ENCODE data around the gene OSR1.
"Not testable (repeated sequence)": the region's sequence is repeated elsewhere in the genome, so short reads cannot be mapped to it uniquely, and the experiment has no call there.

Gene OSR1

DNA sequence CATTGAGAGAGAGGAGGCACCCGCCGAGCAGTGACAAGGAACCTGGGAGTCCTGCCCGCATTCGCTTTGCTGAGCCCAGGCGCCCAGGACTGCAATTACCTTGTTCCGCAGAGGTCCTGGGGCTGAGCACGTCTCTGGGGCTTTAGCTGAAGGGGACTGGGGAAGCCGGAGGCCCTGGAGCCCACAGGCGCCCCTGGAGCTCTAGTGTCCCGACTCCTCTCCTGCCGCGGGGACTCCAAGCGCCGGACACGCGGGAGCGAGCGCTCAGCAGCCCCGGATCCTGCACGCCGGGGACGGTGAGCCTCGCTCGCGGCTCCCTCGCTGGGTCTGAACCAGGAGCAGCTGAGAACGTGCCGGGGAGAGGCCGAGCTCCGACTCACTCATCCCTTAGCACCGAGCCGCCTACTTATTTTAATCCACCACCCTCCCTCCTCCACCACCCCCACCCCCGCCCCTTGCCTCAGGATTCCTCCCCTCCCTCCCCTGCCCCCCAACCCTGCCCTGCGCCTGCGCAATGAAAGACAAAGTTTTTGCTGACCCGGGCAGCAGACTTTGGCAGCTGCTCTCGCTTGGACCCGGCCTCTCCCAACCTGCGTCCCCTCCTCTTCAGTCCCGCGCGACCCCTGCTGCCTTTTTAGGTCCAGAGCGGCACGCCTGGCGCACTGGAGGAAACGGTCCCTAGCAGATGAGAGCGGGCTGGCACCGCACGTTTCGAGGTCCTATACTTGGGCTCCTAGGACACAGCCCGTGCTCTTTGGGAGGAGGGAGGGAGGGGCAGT lies at the start of gene OSR1:
Gene OSR1 (minus strand): TSS at position 382 of the 779 bp plus-strand sequence. CDS start 4,818 bp downstream, outside the sequence.
- no peak for DNase-seq (ENCODE audit: low read depth in 1 of 2, low spot score in 1 of 2)
- TF ChIP-seq JUND (IDR thresholded peaks at IDR 0.05; ENCODE audit: low read depth): no peak
- in situ Hi-C loops (cut with HindIII; ENCODE audit: low pct_unique_long_range_greater_than_20kb, low sequenced_read_pairs): no loop called here

DNA sequence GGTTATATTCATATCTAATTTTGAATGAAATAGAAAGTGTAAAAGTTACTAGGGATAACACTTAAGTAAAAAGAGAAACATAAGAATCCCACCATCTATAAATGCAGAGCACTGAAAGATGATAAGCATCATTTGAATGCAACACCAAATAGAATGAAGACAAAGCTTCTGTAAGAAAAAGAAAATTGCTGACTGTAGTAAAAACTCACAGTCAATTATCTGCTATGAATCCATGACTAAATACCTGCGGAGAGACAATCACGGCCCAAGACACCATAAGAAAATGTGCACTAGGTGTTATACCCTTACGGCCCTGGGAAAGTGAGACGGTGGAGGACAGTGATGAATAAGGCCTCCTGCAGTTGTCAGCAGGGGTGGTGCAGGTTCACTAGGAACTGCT lies 45.4 kb upstream of the OSR1 start:
- in situ Hi-C loops (cut with HindIII; ENCODE audit: low pct_unique_long_range_greater_than_20kb, low sequenced_read_pairs): no loop called here
- no peak for TF ChIP-seq JUND (IDR thresholded peaks at IDR 0.05; ENCODE audit: low read depth)
- no peak for DNase-seq (ENCODE audit: low read depth in 1 of 2, low spot score in 1 of 2)

DNA sequence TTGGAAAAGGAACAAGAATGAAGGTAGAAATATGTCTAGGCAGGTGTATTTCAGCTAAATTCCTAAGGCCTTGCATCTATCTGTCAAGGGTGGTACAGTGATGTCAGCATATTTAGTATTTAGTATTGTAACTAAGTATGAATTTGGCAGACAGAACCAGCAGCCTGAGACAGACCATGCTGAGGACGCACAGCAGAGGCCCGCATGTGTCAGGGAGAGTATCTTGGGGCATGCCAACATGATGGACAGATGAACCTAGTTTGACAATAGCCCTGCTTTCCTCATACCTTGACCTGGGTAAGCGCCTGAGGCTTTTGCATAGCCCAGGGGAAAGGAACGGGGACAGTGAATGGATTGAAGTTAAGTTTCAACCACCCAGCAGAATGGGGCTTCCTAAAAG lies 33.8 kb upstream of the OSR1 start:
- DNase-seq (ENCODE audit: low read depth in 1 of 2, low spot score in 1 of 2): no peak
- TF ChIP-seq JUND (IDR thresholded peaks at IDR 0.05; ENCODE audit: low read depth): no peak
- in situ Hi-C loops (cut with HindIII; ENCODE audit: low pct_unique_long_range_greater_than_20kb, low sequenced_read_pairs): no loop called here

DNA sequence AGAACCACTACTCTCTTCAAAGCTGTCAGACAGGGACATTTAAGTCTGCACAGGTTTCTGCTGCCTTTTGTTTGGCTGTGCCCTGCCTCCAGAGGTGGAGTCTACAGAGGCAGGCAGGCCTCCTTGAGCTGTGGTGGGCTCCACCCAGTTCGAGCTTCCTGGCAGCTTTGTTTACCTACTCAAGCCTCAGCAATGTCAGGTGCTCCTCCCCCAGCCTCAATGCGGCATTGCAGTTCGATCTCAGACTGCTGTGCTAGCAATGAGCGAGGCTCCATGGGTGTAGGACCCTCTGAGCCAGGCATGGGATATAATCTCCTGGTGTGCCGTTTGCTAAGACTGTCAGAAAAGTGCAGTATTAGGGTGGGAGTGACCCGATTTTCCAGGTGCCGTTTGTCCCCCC lies 31.0 kb upstream of the OSR1 start:
- in situ Hi-C loops (cut with HindIII; ENCODE audit: low pct_unique_long_range_greater_than_20kb, low sequenced_read_pairs); DNase-seq (ENCODE audit: low read depth in 1 of 2, low spot score in 1 of 2): not testable (repeated sequence)

DNA sequence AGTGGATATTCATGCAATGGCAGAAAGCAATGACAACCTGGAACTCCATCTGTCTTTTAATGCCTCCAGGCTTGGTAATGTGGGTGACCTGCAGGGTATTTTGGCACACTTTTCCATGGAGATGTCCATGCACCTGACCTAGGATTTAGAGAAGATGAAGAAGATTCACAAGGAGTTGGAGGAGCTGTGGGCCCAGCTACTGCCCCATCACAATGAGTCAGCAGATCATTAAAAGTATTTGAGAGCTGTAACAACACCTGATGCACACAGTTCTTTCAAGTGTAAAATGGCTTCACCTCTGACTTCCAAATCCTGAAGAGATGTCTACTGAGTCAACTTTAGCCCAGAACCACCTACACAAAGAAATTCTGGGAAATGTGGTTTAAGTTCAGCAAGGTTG lies 22.1 kb upstream of the OSR1 start:
- in situ Hi-C loops (cut with HindIII; ENCODE audit: low pct_unique_long_range_greater_than_20kb, low sequenced_read_pairs): no loop called here
- no peak for TF ChIP-seq JUND (IDR thresholded peaks at IDR 0.05; ENCODE audit: low read depth)
- no peak for DNase-seq (ENCODE audit: low read depth in 1 of 2, low spot score in 1 of 2)

DNA sequence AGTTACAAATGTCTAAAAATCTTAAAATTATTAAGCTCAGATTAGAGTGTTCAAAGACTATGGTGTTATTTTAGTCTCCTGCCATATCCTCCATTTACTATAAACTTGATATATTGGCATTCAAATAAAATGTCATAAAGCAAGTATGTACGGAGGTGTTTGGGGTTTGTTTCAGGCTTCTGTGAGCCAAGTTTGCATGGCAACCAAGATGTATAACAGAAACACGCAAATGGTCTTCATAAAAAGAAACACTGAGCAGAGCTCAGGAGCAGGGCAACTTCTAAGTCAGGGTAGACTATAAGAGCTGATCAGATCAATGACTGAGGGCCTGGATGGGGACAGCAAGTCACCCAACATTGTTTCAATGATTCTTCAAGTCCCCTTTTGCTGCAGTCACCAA lies 20.5 kb upstream of the OSR1 start:
- in situ Hi-C loops (cut with HindIII; ENCODE audit: low pct_unique_long_range_greater_than_20kb, low sequenced_read_pairs): no loop called here
- DNase-seq (ENCODE audit: low read depth in 1 of 2, low spot score in 1 of 2): no peak
- no peak for TF ChIP-seq JUND (IDR thresholded peaks at IDR 0.05; ENCODE audit: low read depth)

DNA sequence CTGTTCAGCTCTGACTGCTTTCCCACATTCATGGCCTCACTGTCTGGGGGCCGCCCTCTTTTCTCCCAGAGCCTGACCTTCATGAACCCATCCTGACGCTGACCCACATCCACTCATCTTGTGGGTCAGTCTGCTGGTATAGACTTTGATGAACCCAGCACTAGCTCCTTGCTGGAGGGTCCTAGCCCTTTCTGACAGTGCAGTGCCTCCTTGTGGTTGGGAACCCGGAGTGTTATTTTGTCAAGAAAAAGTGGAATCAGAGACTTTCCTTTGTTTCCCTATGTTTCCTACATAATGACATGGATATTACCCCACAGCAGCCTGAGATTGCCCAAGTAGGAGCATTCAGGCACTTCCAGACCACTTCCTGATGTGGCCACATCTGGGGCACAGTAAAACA lies 19.3 kb upstream of the OSR1 start:
- no peak for DNase-seq (ENCODE audit: low read depth in 1 of 2, low spot score in 1 of 2)

DNA sequence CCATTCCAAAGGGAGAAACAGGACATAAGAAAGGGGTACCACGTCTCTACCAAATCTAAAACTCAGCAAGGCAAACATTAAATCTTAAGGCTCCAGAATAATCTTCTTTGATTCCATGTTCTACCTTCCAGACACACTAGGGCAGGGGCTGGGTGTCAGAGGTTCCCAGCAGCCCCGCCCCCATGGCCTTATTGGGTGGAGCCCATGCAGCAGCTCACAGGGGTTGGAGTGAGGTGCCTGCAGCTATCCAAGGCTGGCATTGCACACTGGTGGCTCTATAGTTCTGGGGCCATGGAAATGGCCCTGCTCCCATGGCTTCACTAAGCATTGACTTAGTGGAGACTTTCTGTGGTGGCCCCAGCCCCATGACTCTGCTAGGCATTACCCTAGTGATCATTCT lies 14.9 kb upstream of the OSR1 start:
- in situ Hi-C loops (cut with HindIII; ENCODE audit: low pct_unique_long_range_greater_than_20kb, low sequenced_read_pairs): no loop called here
- no peak for TF ChIP-seq JUND (IDR thresholded peaks at IDR 0.05; ENCODE audit: low read depth)
- no peak for DNase-seq (ENCODE audit: low read depth in 1 of 2, low spot score in 1 of 2)

More for the DNA sequence above, 19.3 kb upstream of the OSR1 start:
- in situ Hi-C loops (cut with HindIII; ENCODE audit: low pct_unique_long_range_greater_than_20kb, low sequenced_read_pairs): no loop called here
- no peak for TF ChIP-seq JUND (IDR thresholded peaks at IDR 0.05; ENCODE audit: low read depth)

DNA sequence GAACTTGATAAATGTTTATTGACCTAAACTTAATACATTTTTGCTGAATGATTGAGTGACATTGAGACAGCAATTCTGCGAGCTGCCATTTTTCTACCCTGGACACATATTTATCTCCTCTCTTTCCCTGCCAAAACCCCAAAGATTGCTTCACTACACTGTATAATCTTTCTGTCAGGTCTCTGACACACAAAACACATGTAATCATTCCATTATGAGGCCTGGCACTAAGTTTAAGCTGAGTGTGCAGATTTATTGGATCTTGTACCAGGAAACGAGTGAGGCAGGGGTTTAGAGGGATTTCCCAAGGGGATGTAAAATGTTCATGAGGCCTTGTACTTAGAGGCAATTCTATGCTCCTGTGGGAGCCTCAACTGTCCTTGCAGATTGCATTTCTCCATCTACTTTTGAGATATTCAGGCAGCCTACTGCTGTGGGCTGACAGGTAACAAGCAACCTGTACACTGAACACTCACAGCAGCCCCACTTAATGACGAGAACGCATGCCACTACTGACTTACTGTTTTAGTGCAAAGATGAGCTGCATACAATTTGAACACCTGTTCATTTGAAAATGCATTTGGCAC lies 13.7 kb upstream of the OSR1 start:
- in situ Hi-C loops (cut with HindIII; ENCODE audit: low pct_unique_long_range_greater_than_20kb, low sequenced_read_pairs): no loop called here
- no peak for DNase-seq (ENCODE audit: low read depth in 1 of 2, low spot score in 1 of 2)
- TF ChIP-seq JUND (IDR thresholded peaks at IDR 0.05; ENCODE audit: low read depth): no peak

DNA sequence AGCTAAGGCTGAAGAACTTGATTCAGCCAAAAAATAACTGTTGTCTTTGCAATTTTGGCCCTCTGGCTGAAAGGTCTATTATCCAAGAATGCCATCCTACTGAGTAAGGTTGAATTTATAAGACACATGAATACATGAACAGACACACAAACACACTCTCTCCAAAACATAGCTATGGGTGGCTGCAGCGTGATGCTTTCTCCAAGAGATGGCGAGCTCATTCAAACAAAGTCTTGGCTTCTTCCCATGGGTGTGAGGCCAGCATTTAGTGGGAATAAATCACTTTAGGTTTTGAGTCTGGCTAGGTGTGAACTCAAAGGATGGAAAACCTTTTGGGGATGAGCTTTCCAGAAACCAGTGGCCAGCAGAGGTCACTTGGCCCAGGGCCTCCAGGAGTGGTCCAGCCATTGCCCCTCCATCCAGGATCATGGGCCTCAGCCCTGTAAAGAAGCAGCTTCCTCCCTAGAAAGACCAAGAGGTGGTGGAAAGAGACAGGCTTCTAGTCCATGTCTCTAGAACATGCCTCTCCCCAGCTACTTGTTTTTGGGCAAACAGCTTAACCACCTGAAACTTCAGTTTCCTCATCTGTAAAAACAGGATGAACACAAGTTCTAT lies 11.0 kb upstream of the OSR1 start:
- in situ Hi-C loops (cut with HindIII; ENCODE audit: low pct_unique_long_range_greater_than_20kb, low sequenced_read_pairs): no loop called here
- TF ChIP-seq JUND (IDR thresholded peaks at IDR 0.05; ENCODE audit: low read depth): no peak
- peak in 1 of 2 experiments; percentile 69 for DNase-seq (ENCODE audit: low read depth in 1 of 2, low spot score in 1 of 2)

DNA sequence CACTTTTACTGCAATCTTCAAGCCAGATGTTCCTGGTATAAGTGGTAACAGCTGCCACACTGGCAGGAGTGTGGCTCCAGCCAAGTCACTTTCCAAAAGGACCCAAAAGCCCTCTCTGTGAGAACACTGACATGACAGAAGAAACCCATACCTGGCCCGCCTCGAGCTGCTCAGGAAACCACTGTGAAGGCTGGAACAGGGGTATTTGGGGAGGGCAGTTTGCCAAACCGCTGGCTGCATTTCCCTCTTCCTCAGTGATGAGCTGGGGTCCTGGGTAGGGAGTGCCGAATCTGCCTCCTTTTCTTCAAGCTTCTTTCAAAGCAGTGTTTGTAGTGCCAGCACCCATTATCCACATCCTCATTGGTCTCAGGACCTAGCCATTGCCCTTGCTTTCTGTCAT lies 10.3 kb upstream of the OSR1 start:
- in situ Hi-C loops (cut with HindIII; ENCODE audit: low pct_unique_long_range_greater_than_20kb, low sequenced_read_pairs): no loop called here
- no peak for TF ChIP-seq JUND (IDR thresholded peaks at IDR 0.05; ENCODE audit: low read depth)
- DNase-seq (ENCODE audit: low read depth in 1 of 2, low spot score in 1 of 2): no peak

DNA sequence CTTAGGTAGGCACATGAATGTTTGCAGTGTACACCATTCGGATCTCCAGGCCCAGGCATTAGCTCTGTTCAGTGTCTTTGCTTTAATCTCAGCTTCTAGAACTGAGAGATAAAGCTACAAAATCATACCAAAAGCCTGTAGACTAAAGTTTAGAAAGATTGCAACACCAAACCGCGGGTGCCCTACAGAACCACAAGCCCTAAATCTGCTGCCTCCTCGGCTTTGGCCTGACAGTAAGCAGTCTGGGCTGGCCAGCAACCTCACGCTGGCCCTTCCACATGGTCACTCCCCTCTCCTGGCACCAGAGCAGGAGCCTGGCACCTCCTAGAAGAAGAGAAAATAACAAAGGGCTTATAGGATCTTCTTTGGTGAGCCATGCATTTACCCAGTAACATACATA lies 8.9 kb upstream of the OSR1 start:
- no peak for DNase-seq (ENCODE audit: low read depth in 1 of 2, low spot score in 1 of 2)
- no peak for TF ChIP-seq JUND (IDR thresholded peaks at IDR 0.05; ENCODE audit: low read depth)
- in situ Hi-C loops (cut with HindIII; ENCODE audit: low pct_unique_long_range_greater_than_20kb, low sequenced_read_pairs): no loop called here

DNA sequence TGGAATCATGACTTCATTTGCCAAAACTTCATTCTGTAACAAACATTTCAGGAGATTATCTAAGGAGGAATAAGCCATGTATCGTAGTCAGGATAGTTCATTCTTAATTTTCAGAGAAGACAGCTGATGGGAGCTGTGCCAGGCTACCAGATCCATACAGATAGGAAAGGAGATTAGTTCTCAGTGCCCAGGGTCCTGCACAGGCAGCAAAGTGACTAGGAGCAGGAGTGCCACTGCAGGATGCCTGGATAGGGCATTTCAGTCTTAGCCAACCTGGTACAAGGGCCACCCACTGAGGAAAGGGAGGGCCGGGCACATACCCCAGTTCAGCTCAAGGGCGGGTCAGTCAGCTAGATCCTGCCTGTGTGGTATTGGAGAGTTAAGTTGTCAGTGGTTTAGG lies 6.7 kb upstream of the OSR1 start:
- no peak for DNase-seq (ENCODE audit: low read depth in 1 of 2, low spot score in 1 of 2)
- in situ Hi-C loops (cut with HindIII; ENCODE audit: low pct_unique_long_range_greater_than_20kb, low sequenced_read_pairs): no loop called here
- no peak for TF ChIP-seq JUND (IDR thresholded peaks at IDR 0.05; ENCODE audit: low read depth)
